Measurements from ENCODE around the gene USP9Y. TPM values are rescaled to one million over a fixed set of nuclear protein-coding genes. Genes with fewer than 3 reads are reported as not detected.

USP9Y gene
- total RNA-seq, 1 donor from 2014 or later = 10.3 TPM

Other genes with a start within 250 kb of the USP9Y start
- gene DDX3Y, start 203.6 kb downstream of the USP9Y start, total RNA-seq = 115 and 126 TPM in 2 replicates